GM06990 (cell line): Measurements from ENCODE around the gene DMD.

Experiments used
- DNase-seq: peaks from one replicate; pipeline ENCODE4 v3.0.0-alpha.2; 2011; ENCODE audit not compliant: insufficient read length; ENCODE audit errors: extremely low read depth
- H3K27me3 ChIP-seq: replicated peaks from 2 replicates; pipeline ENCODE4 v1.6.0; 2011; ENCODE audit warnings: low read length; ENCODE audit not compliant: control insufficient read depth, insufficient read depth
- H3K36me3 ChIP-seq: 2 replicates; pipeline ENCODE4 v1.5.1; 2011; ENCODE audit warnings: low read length; ENCODE audit not compliant: control insufficient read depth, insufficient read depth
- H3K4me3 ChIP-seq: replicated peaks from 2 replicates; pipeline ENCODE4 v1.5.1; 2011; ENCODE audit warnings: low read depth, mild to moderate bottlenecking, control low read depth, low read length
- TF ChIP-seq, protein P1 (sequence below): IDR thresholded peaks from 2 replicates; pipeline ENCODE4 v1.5.1; 2011; ENCODE audit warnings: low read length, control low read depth, mild to moderate bottlenecking, inconsistent platforms; ENCODE audit not compliant: insufficient read depth, poor library complexity, severe bottlenecking

DMD gene

DNA sequence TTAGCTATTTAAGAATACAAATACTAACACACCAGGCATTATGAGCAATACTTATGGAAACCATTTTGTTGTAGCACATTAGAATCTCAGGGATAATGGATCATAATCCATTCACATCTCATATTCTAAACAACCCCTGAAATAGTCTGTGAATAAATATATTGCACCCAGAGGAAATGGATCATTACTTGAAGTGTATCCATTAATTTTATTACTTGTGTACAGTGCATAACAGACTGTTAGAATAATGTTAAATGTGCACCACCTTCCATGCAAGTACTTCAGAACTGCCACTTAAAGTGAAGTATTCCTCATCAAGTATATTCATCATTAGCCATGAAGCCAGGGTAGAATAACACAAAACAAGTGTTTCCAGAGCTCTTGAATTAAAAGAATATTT, 715.5 kb downstream of the DMD start:
- TF ChIP-seq, protein P1, sequence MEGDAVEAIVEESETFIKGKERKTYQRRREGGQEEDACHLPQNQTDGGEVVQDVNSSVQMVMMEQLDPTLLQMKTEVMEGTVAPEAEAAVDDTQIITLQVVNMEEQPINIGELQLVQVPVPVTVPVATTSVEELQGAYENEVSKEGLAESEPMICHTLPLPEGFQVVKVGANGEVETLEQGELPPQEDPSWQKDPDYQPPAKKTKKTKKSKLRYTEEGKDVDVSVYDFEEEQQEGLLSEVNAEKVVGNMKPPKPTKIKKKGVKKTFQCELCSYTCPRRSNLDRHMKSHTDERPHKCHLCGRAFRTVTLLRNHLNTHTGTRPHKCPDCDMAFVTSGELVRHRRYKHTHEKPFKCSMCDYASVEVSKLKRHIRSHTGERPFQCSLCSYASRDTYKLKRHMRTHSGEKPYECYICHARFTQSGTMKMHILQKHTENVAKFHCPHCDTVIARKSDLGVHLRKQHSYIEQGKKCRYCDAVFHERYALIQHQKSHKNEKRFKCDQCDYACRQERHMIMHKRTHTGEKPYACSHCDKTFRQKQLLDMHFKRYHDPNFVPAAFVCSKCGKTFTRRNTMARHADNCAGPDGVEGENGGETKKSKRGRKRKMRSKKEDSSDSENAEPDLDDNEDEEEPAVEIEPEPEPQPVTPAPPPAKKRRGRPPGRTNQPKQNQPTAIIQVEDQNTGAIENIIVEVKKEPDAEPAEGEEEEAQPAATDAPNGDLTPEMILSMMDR = no peak
- Histone ChIP-seq H3K4me3 (no peak overlapping the region), H3K36me3 (no peaks in the 10 kb centered on the region), H3K27me3 (no peaks in the 10 kb centered on the region)
- no peak for DNase-seq

DNA sequence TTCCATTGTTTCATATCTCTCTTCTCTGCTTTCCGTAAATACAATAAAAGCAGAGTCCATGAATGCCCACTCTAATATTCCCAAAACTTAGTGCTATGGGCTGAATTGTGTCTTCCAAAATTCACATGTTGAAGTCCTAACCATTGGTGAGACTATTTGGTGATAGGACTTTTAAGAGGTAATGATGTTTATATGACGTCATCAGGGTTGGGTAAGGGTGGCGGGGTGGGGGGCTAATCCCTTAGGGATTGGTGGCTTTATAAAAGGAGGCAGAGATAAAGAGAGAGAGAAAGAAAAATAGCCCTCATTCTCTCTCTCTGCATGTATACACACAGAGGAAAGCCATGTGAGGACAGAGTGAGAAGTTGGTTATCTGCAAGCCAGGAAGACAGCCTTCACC, 722.2 kb downstream of the DMD start:
- no peak for DNase-seq
- H3K4me3 ChIP-seq = no peak overlapping the region
- H3K36me3 ChIP-seq = no peaks in the 10 kb centered on the region
- no peaks in the 10 kb centered on the region for H3K27me3 ChIP-seq
- TF ChIP-seq, protein P1 = no peak

DNA sequence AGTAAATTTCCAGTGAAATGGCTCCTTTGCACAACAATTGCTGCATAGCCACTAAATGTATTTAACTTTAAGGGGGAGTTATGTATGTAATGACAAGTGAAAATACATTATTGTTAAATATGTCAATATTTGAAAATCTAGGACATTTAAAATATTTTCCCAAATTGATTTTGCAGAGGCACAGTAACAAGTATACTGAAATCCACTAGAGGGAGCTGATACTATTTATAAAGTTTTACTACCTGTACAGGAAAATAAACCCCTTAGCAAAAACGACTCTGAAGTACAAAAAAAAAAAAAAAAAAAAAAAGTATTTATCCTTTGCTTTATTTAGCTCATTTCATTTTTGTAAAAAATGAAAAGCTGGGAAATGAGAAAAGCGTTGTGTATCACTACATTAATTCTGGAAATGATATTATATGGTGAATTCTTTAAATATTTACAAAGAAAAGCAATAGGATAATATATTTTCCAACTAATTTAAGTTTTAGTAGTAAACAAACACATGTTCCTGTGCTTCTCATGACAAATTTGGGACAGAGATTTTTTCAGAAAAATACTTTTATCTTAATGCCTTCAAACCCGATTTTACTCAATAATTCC, 727.7 kb downstream of the DMD start:
- TF ChIP-seq, protein P1 = peak; percentile 36
- Histone ChIP-seq H3K36me3 (no peaks in the 10 kb centered on the region), H3K27me3 (no peaks in the 10 kb centered on the region), H3K4me3 (no peak overlapping the region)
- no peak for DNase-seq

DNA sequence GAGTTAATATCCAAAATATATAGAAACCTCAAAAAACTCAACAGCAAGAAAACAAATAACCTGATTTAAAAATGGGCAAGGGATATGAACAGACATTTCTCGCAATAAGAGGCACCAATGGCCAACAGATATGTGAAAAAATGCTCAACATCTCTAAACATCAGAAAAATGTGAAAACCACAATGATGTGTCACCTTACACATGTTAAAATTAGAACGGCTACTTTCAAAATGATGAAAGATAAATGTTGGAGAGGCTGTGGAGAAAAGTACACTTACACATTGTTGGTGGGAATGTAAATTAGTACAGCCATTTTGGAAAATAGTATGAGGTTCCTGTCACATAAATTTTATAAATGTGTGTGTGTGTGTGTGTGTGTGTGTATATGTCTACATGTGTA, 731.3 kb downstream of the DMD start:
- TF ChIP-seq, protein P1 = no peak
- Histone ChIP-seq H3K4me3 (no peak overlapping the region), H3K36me3 (no peaks in the 10 kb centered on the region)

DNA sequence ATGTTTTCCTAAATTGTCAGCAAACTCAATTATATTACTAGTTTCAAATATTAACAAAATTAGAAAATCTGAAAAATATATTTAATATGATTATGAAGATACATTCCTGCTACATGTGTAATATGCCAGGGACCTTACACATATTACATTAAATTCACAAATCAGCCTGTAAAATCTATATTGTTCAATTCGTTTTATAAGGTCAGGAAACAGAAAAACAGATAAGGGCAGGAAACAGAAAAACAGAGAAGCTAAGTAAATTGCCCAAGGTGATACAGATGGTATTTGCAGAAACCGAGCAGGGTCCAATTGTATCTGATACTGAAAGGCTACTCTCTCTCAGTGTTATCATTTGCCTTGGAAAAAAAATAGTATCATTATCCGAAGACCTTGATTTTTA, 739.0 kb downstream of the DMD start:
- Histone ChIP-seq H3K27me3 (no peaks in the 10 kb centered on the region), H3K4me3 (no peak overlapping the region), H3K36me3 (no peaks in the 10 kb centered on the region)
- TF ChIP-seq, protein P1 = no peak
- no peak for DNase-seq

More for the DNA sequence above, 731.3 kb downstream of the DMD start:
- DNase-seq = no peak
- H3K27me3 ChIP-seq = no peaks in the 10 kb centered on the region

DNA sequence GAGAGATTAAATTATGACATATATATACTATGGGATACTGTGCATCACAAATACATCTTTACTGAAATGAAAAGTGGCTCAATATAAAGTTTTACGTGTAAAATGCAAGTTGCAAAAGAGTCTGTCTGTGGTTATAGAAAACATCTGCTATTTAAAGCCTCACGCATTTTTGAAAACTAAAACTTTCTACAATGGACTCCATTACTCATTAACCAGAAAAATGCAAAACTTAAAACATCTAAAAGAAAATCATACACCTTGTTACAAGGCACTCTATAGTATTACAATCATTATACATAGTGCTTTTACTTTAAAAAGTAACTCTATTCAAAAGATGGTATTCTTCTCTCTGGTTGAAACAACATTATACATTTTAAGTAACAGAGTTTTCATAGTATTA, 755.6 kb downstream of the DMD start:
- H3K27me3 ChIP-seq = no peaks in the 10 kb centered on the region

More for the DNA sequence above, 755.6 kb downstream of the DMD start:
- TF ChIP-seq, protein P1 = no peak
- Histone ChIP-seq H3K36me3 (no peaks in the 10 kb centered on the region), H3K4me3 (no peak overlapping the region)
- no peak for DNase-seq
